GM11168 (cell line): ENCODE measurements around the gene DPPA3.
"Not testable (repeated sequence)": the region's sequence is repeated elsewhere in the genome, so short reads cannot be mapped to it uniquely, and the experiment has no call there.

Experiments used
- in situ Hi-C: fragments of 300-500 bp; cut with MboI; formaldehyde crosslinking; loops from one replicate; pipeline ENCODE4 v1.12.0; 2022; ENCODE audit warnings: low sequenced_read_pairs; ENCODE audit not compliant: unreplicated experiment

DPPA3 gene

GRCh38 chr12:7711133-7711532 is at the start of gene DPPA3:
TSS of gene DPPA3 (plus strand) at chr12:7711433. CDS start at chr12:7711571, 138 bp downstream.
- in situ Hi-C loops: no loop called here

DNA sequence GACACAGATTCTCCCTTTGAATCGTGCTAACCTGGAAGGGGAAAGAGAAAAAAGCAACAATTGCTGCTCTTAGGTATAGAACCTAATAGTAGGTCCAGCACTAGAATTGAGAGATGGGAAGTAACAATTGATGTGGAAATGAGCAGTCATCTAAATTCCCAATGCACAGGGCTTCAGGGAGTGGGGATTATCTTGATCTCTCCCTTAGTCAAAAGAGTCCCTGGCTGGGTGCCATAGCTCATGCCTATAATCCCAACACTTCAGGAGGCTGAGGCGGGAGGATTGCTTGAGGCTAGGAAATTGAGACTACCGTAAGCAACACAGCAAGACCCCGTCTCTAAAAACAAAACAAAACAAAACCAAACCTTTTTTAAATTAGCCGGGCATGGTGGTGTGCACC is 49.5 kb upstream of the DPPA3 start:
- in situ Hi-C loops: no loop called here

GRCh38 chr12:7666595-7666994 is 44.6 kb upstream of the DPPA3 start:
- in situ Hi-C loops: no loop called here

DNA sequence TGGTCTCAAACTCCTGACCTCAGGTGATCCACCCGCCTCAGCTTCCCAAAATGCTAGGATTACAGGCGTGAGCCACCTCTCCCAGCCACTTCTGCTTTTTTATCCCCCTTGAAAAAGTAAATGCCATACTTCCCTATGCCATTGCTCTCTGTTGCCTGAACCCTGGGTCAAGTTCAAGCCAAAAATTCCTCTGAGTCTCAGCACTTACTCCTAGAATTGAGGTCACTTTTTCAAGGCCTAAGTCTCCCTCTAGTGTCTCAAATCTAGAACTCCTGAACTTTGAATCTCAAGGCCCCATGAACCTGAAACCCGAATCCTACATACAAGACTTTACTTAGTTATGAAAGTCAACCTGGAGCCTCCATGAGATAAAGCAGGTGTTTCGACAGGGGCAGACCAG is 44.1 kb upstream of the DPPA3 start:
- in situ Hi-C loops: no loop called here

DNA sequence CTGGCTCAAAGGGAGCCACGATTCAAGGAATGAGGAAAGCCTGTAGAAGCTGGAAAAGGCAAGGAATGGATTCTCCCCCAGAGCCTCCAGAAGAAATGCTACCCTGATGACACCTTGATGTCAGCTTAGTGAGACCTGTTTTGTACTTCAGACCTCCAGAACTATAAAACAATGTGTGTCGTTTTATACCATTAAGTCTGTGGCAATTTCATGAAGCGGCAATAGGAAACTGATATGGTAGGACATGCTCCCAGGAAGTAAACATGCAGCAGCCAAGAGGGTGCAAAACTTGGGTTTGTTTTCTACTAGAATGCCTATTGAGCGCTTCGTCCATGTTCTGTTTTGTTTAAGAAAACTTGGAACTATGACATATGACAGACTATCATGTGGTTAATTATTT is 43.1 kb upstream of the DPPA3 start:
- in situ Hi-C loops: no loop called here

GRCh38 chr12:7675455-7675854 is 35.8 kb upstream of the DPPA3 start:
- in situ Hi-C loops: not testable (repeated sequence)

- in situ Hi-C loops: not testable (repeated sequence)
Measured at GRCh38 chr12:7677432-7677888, 33.8 kb upstream of the DPPA3 start.

DNA sequence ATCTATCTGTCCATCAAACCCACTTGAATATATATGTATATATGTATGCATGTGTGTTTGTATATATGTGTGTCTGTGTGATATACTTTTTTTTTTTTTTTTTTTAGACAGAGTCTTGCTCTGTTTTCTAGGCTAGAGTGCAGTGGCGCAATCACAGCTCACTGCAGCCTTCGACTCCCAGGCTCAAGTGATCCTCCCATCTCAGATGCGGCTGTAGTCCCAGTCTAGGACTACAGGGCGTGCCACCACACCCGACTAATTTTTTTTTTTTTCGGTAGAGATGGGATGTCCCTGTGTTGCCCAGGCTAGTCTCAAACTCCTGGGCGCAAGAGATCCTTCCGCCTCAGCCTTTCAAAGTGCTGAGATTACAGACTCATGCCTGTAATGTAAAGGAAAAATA is 32.5 kb upstream of the DPPA3 start:
- in situ Hi-C loops: no loop called here

DNA sequence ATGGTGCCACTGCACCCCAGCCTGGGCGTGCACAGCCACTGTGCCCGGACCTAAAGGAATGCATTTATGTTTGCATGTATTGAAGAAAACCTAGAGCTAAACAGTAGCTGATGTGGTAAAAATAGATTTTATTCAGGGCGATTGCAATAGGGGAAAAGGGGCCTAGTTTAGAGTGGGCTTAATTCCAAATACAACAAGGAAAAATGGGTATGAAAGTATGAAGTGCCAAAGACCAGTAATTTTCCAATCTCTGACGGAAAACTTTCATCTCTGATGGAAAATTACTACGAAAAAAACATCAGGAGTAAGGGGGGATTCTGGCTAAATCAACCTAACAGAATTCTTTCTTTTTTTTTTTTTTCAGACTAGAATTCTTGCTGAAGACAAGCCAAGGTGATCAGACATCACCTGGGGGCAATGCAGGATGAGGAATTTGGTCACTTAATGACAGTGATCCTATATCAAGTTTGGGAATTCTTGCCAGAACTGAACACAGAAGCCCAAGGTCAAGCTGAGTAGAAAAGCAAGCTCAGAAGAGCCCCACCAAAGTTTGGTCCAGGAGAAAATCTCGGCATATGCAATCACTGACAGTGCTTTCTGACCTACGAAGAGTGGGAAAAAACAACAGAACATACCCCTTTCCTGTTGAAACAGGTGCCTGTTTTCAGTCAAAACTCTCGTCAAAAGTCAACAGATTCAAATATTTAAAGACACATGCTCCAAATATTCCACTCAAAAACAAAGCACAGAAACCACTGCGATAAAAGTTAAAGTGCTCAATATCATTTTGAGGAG is 31.8 kb upstream of the DPPA3 start:
- in situ Hi-C loops: no loop called here

GRCh38 chr12:7681535-7681934 is 29.7 kb upstream of the DPPA3 start:
- in situ Hi-C loops: no loop called here

GRCh38 chr12:7693793-7694192 is 17.4 kb upstream of the DPPA3 start:
- in situ Hi-C loops: no loop called here

GRCh38 chr12:7694556-7695236 is 16.5 kb upstream of the DPPA3 start:
- in situ Hi-C loops: no loop called here

DNA sequence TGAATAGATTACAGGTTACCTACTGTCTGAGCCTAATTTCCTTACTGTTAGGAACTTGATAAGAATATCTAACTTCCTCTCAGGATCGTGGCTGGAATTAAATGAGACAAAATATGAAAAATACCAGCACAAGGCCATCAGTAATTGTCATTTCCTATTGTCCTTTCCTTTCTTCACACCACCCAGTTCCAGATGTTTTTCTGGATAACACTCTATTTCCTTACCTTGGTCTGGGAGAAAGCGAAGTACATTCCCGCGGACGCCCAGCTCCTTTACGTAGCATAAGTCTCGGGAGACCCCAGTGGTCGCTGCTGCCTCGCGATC is 16.0 kb upstream of the DPPA3 start:
- in situ Hi-C loops: no loop called here

DNA sequence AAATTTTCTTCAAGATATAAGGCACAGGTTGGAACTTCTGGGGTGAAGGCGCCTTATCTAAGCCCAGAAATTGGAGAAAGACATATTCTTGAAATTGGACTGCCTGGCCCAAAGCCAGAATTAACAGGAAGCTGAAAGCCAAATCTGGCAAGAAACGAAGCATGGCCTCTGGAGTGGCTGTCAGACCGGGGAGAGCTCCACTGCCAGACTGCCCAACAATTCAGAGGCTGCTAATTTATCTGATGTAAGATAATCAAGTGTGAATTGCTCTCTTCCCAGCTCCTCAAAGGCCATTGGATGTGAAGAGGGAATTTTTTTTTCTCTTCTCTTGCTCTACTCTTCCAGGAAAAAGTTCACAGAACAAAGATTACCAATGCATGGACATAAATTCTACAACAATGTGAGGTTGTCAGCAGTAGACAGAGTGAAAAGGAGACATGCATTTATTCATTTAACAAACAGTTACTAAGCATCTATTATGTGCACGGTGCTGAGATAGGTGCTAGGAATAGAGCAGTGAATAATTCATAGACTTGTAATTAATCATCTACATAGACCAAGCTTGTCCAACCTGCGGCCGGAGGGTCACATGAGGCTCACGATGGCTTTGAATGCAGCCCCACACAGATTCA is 15.6 kb upstream of the DPPA3 start, which contains the start of gene GDF3:
GDF3 (minus strand) TSS at position 210 of the 632 bp plus-strand sequence; CDS start at position 163, 47 bp downstream.
- in situ Hi-C loops: no loop called here

DNA sequence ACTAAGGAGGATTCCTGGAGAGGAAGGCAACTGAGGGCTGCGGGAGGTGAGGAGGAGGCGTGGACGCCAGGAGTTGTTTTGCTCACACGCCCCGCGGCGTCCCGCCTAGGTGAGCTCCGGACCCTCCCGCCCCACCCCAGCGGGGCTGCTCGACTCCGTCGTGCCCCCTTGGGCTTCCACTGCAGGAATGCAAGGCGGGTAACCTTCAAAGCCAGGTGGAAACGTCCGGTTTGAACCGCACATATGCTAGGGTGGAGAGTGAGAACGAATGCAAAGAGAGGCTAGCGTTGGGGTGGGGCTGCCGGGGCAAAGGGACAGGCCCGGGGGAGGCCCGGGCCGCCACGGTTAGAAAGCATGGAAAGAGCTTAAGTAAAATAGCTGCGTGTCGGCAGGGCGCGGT is 5.4 kb upstream of the DPPA3 start:
- in situ Hi-C loops: no loop called here

DNA sequence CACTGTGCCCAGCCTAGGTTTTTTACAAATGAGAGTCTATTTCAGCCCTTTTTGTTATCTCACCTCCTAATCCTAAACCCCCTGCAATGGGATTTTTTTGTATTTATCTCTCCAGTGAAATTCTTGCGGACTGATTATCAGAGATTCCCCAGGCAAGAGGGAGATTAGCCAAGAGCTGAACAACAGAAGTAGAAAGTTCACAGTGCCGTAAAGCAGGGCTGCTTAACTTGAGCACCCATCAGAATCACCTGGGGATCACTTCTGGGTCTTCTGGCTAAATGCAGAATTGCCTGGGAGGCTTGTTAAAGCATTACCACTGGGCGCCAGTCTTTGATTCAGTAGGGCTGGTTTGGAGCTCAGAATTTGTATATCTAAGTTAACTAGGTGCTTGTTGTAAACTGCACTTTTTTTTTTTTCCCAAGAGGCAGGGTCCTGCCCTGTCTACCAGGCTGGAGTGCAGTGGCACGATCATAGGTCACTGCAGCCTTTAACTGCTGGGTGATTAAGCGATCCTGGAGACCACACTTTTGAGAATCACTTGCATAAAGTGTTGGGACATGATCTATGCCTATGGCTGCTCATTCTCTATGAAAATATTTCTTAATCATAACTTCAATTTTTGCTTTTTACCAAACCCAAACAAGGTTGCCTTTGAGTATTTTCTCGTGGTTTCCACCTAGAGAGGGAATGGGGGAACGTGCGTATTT is 1.1 kb upstream of the DPPA3 start:
- in situ Hi-C loops: no loop called here

DNA sequence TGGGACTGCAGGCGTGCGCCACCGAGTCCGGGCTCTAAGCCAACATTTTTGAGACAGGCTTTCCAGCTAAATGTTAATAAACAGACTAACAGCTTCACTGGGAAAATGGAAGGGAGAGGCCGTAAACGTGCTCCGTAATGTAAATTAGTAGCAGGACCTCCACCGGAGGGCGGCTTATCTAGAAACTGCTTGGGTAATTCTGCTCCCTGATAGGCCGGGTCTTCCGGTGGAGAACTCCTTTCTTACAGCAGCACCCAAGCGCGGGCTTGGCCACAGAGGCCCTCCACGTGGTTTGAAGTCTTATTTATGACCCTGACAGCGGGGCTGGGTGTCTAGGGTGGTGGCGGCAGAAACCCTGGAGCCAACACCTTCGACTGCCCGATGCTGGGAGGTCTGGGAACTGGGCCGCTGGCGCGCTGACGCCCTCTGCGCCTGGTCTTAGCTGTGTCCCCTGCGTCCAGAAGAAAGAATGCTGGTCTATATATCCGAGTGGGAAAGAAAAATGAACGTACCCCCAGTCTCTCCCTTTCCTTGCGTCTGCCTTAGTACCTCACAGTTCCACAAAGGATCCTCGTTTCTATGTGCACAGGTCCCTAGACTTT is 1.7 kb downstream of the DPPA3 start:
- in situ Hi-C loops: no loop called here

DNA sequence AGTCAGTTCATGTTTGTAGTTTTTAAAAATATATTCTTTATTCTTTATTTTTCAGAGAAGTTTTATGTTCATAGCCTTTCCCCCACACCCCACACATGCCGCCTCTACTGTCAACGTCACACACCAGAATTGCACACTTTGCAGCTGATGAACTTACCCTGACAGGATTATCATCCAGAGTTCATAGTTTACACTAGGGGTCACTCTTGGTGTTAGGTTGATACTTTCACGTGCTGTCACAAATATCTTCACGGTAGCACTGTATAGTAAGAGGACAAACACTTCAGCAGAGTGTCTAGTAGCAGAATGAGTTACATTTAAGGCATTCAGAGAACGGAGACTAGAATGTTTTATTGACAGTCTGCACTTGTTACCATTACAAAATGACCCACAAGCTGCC is 5.1 kb downstream of the DPPA3 start:
- in situ Hi-C loops: loop anchor here (5.0 kb wide), 1 partner anchor 86 kb away; no protein-coding TSS in a partner anchor

- in situ Hi-C loops: loop anchor here (5.0 kb wide), 1 partner anchor 82 kb away; no protein-coding TSS in a partner anchor
Measured at GRCh38 chr12:7719946-7720730, 8.9 kb downstream of the DPPA3 start.
